ENCODE measurements around the gene RASGRF1.
"Not testable (repeated sequence)": the region's sequence is repeated elsewhere in the genome, so short reads cannot be mapped to it uniquely, and the experiment has no call there.

RASGRF1 gene

DNA sequence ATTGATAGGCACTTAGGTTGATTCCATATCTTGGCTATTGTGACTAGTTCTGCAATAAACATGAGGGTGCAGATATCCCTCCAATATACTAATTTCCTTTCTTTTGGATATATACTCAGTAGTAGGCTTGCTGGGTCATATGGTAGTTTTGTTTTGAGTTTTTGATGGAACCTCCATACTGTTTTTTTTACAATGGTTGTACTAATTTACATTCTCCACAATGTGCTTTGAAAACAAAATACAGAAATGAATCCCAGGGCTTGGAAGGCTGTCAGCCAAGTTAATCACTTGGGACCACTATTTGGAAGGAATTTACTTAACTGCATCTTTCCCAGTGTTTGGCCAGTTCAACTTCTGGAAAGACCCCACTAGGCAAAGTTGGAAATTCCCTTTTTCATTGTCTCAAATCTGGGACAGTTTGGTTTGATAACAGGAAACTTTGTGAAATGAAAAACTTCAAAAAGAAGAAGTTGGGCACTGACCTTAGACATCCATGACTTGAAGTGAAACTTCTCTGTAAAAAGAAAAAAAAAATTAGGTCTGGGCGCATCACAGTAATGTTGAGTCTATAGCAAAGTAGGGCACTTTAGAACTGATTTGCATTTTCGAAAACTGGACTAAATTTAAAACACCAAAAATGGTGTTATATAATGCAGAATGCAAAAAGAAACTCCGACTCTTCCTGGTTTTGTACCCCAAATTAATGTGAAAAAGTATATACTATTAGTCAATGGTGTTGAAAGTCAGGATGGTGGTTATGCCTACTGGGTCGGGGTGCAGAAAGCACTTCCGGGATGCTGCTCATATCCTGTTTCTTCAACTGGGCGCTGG, 151.7 kb downstream of the RASGRF1 start:
- no peak for DNase-seq
- TF ChIP-seq GATA1 (IDR thresholded peaks at IDR 0.05; ENCODE audit: low read depth, low read length) (no peak), POLR2A (IDR thresholded peaks at IDR 0.05; ENCODE audit: low read length) (no peak)

DNA sequence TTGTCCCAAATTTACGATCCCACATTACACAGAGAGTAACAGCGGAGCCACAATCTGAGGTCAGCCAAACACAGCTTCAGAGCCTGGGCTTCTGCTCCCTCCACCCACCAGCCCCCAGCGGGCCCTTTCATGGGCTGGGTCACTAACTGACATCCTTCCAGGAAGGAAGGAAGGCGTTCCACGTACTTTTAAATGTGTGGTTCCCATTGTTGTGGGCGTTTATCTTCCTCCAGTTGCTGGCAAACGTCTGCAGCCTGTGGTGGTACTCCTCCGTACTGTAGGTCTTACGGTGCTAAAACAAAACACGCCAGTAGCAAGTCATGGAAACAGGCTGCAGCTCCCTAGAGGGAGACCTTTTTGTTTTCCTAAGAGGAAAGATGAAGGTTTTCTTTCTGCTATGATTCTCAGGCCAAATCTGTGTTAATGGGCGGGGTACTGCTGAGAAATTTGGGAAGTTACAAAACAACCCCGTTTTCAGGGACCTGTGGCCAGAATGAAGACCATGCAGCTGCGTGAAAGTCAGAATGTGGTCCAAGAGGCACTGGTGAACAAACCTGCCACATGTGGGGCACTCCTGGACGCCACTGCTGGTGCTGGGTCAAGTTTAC, 153.3 kb downstream of the RASGRF1 start:
- no peak for DNase-seq

DNA sequence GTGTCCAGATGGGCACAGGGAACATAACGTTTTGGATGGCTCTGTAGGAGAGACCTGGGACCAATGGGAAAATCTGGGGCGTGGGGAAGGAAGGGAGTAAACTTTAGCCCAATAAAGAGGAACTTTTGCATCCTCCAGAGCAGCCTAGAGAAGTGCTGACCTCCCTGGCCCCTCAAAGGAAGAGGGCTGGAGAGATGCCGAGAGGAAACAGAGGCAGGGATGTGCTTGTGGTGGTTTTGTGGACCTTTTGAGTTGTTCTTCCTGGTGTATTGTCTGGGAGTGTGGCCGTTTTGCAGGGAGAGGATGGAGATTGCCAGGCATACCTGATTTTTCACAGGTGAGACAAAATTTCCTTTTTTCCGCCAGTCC, 155.9 kb downstream of the RASGRF1 start:
- TF ChIP-seq GATA1 (IDR thresholded peaks at IDR 0.05; ENCODE audit: low read depth, low read length): no peak
- TF ChIP-seq POLR2A (IDR thresholded peaks at IDR 0.05; ENCODE audit: low read length): no peak
- no peak for DNase-seq

More for the DNA sequence above, 153.3 kb downstream of the RASGRF1 start:
- TF ChIP-seq POLR2A (IDR thresholded peaks at IDR 0.05; ENCODE audit: low read length) (no peak), GATA1 (IDR thresholded peaks at IDR 0.05; ENCODE audit: low read depth, low read length) (no peak)

DNA sequence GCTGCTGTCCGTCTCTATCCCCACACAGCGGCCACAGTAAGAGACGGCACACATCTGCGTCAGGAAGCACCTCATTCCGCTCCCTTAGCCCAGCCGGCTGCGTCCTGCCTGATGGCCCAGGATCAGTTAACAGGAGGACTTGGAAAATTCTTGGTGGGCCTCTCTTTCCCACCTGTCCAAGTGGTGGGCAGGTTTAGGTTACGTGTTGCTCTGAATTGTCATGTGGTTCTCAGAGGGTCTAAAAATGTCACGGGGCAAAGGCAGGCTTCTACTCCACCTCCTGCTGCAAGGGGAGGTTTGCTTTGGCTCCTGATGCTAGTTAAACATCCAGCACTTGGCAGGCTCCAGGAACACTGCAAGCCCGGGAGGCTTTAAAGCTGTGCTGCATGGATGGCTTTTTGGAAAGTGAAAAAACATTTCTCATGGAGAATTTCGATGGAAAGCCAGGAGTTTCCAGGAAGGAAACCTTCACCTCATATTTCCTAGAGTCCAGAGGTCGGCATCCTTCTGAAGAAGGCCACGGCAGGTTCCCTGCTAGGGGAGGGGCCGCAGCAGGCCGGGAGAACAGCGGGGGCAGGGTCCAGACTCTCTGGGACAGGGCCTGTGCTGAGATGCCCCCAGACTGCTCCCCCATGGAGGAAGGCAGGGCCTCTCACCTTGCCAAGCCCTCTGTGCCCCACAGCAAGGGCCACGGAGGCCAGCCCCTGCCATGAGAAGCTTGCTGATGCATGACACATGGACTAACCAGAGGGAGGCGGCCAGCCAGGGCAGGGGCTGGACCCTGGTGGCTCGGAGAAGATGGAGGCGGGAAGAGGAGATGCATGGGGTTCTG, 156.5 kb downstream of the RASGRF1 start:
- TF ChIP-seq GATA1 (IDR thresholded peaks at IDR 0.05; ENCODE audit: low read depth, low read length) (no peak), POLR2A (IDR thresholded peaks at IDR 0.05; ENCODE audit: low read length) (no peak)
- no peak for DNase-seq

DNA sequence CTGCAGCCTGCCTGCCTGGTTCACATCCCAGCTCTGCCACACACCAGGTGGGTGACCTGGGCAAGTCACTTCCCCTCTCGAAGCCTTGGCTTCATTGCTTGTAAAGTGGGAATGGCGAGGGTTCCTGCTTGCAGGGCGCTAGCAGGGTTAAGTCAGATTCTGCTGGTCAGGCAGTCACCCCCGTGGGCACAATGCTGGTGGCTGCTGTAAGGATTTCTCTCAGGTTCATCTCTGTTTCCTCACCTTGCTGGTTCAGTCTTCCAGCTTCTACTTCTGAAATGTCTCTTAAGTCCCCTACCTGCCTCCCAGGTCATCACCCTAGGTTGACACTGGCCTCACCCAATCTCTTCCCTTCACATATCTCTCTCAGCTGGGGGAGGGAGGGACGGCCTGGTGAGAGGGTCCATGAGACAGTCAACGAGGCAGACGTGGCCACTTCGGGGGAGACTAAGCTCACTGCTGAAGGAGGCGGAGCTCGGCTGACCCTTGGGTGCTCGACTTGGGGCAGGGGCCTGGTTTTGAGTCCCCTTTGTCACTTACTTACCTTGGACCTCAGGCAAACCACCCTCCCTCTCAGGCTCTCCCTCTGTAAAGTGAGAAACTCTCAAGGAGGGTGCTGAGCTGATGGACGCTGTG, 157.3 kb downstream of the RASGRF1 start:
- DNase-seq: no peak
- TF ChIP-seq POLR2A (IDR thresholded peaks at IDR 0.05; ENCODE audit: low read length) (no peak), GATA1 (IDR thresholded peaks at IDR 0.05; ENCODE audit: low read depth, low read length) (no peak)

DNA sequence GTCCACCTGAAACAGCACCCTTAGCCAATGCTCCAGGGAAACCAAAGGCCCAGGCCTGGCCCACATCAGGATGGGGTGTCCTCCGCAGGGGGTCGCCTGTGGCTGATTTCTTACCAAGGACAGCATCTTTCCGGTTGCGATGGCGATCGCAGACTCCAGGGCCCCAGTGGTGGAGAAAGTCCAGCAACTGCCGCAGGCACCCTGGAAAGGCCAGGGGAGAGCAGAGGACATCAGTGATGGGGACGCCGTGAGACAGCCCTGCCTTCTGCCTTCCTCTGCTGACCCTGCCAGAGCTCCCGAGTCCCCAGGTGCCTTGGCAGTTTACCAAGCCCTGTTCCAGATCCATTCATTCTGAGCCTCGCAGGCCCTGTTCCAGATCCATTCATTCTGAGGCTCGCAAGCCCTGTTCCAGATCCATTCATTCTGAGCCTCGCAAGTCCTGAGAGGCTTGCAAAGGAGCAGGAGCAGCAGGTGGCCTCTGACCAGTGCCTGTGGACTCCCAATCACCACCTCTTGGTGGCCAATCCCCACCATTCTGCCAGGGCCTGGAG, 158.2 kb downstream of the RASGRF1 start:
- TF ChIP-seq POLR2A (IDR thresholded peaks at IDR 0.05; ENCODE audit: low read length) (no peak), GATA1 (IDR thresholded peaks at IDR 0.05; ENCODE audit: low read depth, low read length) (no peak)

DNA sequence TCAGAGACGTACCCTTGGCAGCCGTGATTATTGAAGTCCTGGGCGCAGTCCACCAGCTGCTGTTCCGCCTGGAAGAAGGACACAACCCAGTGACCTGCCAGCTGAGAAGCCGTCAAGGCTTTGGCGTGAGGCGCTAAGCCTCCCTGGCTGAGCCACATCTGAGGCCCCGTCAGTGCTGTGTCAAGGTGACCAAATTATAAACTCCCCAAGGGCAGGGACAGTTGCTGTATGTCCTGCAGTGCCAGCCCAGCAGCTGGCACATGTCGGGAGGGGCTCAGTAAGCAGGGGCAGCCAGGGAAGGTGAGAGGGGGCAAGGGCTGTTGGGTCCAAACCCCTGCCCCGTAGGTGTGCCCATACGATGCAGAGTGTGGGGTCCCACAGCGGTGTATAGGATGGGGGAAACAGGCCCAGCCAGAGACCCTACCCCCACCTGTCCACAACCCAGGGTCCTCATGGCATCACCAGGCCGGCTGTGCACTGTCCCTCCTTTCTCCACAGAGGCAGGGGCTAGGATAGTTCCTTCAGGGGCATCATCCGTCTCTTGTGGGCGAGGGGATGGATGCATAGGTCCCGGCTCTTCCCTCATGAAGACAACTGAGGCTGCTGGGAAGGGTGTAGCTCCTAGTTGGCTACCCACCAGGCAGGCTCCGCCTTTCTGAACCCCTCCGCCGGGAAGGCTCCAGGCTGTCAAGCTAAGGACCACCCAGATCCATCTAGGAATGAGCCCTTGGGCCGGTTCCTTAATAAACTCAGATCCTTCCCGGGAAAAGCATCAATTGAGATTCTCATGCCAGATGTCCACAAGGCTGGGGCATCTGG, 158.9 kb downstream of the RASGRF1 start:
- DNase-seq: no peak
- TF ChIP-seq POLR2A (IDR thresholded peaks at IDR 0.05; ENCODE audit: low read length): no peak
- TF ChIP-seq GATA1 (IDR thresholded peaks at IDR 0.05; ENCODE audit: low read depth, low read length): no peak

More for the DNA sequence above, 158.2 kb downstream of the RASGRF1 start:
- no peak for DNase-seq

DNA sequence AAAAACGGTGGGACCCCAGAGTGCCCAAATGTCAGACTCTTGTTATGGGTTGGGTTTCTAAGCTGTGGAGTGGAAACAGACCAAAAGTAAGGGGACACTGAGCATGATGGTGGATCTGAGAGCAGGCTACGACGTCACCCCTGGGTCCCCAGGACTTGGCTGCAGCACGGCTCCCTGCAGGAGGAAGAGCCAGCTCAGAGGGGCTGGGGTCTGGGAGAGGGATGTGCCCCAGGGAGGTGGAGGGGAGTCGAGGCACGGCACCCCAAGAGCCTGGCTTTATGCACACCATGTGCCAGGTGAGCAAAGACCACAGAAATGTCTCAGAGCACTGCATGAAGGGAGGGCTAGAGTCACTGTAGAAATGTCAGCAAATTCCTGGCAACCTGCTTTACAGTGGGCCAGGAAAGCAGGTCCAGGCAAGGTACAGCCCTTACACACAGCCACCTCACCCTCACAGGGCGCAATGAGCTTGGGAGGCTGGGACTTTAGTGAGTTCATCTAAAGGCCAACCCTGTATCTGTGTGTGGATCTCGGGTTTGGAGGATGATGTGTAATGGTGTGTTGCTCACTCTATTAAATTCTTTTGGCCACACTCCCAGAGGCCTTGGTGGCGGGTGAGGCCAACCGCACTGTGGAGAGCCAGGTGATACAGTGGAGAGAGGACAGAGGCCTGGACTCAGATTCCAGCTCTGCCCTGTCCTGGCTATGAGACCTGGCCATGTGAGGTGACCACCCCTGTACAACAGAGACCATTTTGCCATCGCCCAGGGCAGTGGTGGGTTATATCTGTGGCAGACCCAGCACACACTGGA, 159.8 kb downstream of the RASGRF1 start:
- DNase-seq: peak in 1 of 2 experiments; percentile 32
- TF ChIP-seq POLR2A (IDR thresholded peaks at IDR 0.05; ENCODE audit: low read length) (no peak), GATA1 (IDR thresholded peaks at IDR 0.05; ENCODE audit: low read depth, low read length) (no peak)

DNA sequence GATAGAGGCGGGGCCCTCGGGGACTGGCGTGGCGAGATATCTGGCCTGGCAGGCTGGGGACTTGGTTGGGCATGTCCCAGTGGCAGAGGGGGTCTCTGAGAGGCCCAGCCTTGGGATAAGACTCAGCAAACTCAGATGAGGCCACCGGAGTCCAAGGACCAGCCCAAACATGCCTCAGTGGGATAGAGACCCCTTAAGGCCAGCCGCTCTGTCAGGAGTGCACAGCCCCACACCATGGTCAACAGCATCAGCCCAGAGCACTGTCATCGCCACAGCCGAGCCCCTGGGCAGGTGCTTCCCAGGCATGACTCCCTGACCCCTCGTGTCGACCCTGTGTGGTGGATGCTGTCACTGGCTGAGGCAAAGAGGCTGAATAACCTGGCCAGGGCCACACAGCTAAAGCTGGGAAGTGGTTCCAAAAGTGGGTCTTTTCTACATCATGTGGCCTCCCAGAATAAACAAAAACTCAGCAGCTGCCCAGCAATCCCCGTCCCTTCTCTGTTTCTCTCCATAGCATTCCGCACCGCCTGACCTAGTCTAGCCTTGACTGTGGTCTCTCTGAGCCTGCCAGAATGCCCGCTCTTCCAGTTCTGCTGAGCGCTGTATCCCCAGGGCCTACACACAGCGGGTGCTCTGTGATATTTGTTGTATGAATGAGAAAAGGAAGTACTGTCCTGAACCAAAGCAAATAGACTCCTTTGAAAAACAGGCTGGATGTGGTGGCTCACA, 160.9 kb downstream of the RASGRF1 start:
- TF ChIP-seq POLR2A (IDR thresholded peaks at IDR 0.05; ENCODE audit: low read length) (no peak), GATA1 (IDR thresholded peaks at IDR 0.05; ENCODE audit: low read depth, low read length) (no peak)
- no peak for DNase-seq

DNA sequence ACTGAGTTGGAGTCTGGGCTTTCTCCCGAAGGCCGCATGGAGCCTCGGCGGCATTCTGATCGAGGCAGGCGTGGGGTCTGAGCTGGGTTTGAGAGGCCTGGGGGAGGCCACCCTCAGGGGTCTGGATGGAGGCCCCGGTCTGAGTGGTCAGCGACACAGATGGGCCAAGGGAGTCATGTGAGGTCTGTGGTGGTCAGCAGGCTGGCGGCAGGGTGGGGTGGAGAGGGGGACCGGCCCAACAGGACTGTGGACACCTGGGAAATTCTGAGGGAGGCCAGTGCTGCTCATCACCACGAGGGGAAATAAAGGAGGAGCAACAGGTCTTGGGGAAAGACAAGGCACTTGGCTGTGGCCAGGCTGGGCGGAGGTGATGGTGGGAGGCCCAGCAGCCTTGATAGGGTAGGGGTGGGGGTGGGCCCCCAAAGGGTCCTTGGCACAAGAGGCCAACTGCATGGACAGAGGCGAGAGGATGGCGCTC, 161.9 kb downstream of the RASGRF1 start:
- TF ChIP-seq POLR2A (IDR thresholded peaks at IDR 0.05; ENCODE audit: low read length) (no peak), GATA1 (IDR thresholded peaks at IDR 0.05; ENCODE audit: low read depth, low read length) (no peak)
- no peak for DNase-seq

DNA sequence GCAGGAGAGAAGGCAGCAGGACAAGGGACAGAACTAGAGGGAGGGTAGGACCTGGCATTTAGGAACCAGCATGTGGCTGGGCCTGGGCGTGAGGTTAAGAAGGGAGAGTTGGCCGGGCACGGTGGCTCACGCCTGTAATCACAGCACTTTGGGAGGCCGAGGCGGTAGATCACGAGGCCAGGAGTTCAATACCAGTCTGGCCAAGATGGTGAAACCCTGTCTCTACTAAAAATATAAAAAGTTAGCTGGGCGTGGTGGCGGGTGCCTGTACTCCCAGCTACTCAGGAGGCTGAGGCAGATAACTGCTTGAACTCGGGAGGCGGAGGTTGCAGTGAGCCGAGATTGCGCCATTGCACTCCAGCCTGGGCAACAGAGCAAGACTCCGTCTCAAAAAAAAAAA, 162.4 kb downstream of the RASGRF1 start:
- DNase-seq: not testable (repeated sequence)

Data from erythroblast (primary cell).